ENCODE data around the gene CAMSAP2.

DNA sequence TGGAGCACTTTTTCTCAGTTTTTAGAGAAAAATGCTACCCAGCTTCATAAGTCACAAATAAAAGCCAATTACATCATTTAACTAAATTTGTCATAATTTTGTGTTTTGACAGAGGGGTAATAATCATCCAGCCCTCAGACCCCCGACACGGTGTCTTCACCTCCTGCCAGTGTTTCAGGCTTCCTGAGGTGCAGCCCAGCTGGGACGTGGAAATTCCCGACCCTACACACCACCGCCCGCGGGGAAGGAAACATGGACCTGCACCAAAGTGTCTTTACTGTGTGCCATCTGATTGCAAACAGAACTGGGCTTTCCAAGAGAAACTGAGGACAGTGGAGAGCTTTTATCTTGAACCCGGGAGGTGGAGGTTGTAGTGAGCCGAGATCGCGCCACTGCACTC, 148.3 kb downstream of the CAMSAP2 start:
- no peak for TF ChIP-seq EZH2 (IDR thresholded peaks at IDR 0.05; ENCODE audit: borderline replicate concordance, low read length)
- TF ChIP-seq, protein P1, sequence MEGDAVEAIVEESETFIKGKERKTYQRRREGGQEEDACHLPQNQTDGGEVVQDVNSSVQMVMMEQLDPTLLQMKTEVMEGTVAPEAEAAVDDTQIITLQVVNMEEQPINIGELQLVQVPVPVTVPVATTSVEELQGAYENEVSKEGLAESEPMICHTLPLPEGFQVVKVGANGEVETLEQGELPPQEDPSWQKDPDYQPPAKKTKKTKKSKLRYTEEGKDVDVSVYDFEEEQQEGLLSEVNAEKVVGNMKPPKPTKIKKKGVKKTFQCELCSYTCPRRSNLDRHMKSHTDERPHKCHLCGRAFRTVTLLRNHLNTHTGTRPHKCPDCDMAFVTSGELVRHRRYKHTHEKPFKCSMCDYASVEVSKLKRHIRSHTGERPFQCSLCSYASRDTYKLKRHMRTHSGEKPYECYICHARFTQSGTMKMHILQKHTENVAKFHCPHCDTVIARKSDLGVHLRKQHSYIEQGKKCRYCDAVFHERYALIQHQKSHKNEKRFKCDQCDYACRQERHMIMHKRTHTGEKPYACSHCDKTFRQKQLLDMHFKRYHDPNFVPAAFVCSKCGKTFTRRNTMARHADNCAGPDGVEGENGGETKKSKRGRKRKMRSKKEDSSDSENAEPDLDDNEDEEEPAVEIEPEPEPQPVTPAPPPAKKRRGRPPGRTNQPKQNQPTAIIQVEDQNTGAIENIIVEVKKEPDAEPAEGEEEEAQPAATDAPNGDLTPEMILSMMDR (IDR thresholded peaks at IDR 0.05; ENCODE audit: low read length) = no peak
